Left ventricle myocardium inferior (tissue), 1 donor: Measurements from ENCODE around the gene MAB21L3. TPM values are rescaled to one million over a fixed set of nuclear protein-coding genes. Genes with fewer than 3 reads are reported as not detected.
A peak's percentile ranks its signal among the peaks of the same experiment; 100 is the strongest.

Experiments used
- DNase-seq: peaks from one replicate; pipeline ENCODE4 v3.0.0-alpha.2; 2020
- H3K27ac ChIP-seq: fragments of 200-600 bp; replicated peaks from 2 replicates; pipeline ENCODE4 v1.8.0; 2021
- H3K27me3 ChIP-seq: fragments of 200-600 bp; 2 replicates; pipeline ENCODE4 v1.8.0; 2021; ENCODE audit warnings: low read depth
- H3K36me3 ChIP-seq: fragments of 200-600 bp; 2 replicates; pipeline ENCODE4 v1.8.0; 2021
- H3K4me1 ChIP-seq: fragments of 200-600 bp; 2 replicates; pipeline ENCODE4 v1.8.0; 2021
- H3K4me3 ChIP-seq: fragments of 200-600 bp; 2 replicates; pipeline ENCODE4 v1.8.0; 2021; ENCODE audit warnings: mild to moderate bottlenecking, moderate library complexity
- H3K9me3 ChIP-seq: fragments of 200-600 bp; replicated peaks from 2 replicates; pipeline ENCODE4 v1.8.0; 2021
- CTCF ChIP-seq: fragments of 200-600 bp; IDR thresholded peaks from 2 replicates; pipeline ENCODE4 v1.8.0; 2021; ENCODE audit warnings: antibody characterized with exemption, mild to moderate bottlenecking, borderline replicate concordance
- intact Hi-C: fragments of 100-400 bp; cut with micrococcal nuclease; formaldehyde crosslinking; loops from one replicate; pipeline ENCODE4 v1.11.0; 2022
- total RNA-seq: library from RNA; stranded (reverse); fragmentation: NEBNext Ultra II Directional; extraction: Animal tissue kit (Norgen Biotek cat#: 25700); gene quantifications from one replicate; pipeline ENCODE4 v1.2.1, GENCODE V29; 2021
- donor health status: DM: no; HTN: yes; CAD: no; lungs with severe emphysema.

Gene MAB21L3
- total RNA-seq, 1 donor from 2014 or later = not detected

- Histone ChIP-seq H3K27ac (no peak overlapping the region), H3K4me3 (no peak overlapping the region), H3K9me3 (no peaks in the 10 kb centered on the region), H3K4me1 (no peaks in the 10 kb centered on the region), H3K27me3 (peaks cover 18% of the 10 kb centered on the region), H3K36me3 (no peaks in the 10 kb centered on the region)
- DNase-seq = no peak
- intact Hi-C loops = no loop called here
- no peak for TF ChIP-seq CTCF
Observed at GRCh38 chr1:116130356-116130755, 19.2 kb downstream of the MAB21L3 start.

GRCh38 chr1:116131170-116131569, 20.0 kb downstream of the MAB21L3 start:
- H3K27ac ChIP-seq = no peak overlapping the region
- intact Hi-C loops = no loop called here
- H3K4me1 ChIP-seq = no peaks in the 10 kb centered on the region

GRCh38 chr1:116131866-116132605, 20.8 kb downstream of the MAB21L3 start:
- no peak for DNase-seq
- TF ChIP-seq CTCF = no peak
- Histone ChIP-seq H3K36me3 (no peaks in the 10 kb centered on the region), H3K9me3 (no peaks in the 10 kb centered on the region), H3K27me3 (peaks cover 18% of the 10 kb centered on the region), H3K27ac (no peak overlapping the region), H3K4me3 (no peak overlapping the region), H3K4me1 (no peaks in the 10 kb centered on the region)
- intact Hi-C loops = no loop called here

More at GRCh38 chr1:116131170-116131569, 20.0 kb downstream of the MAB21L3 start:
- no peaks in the 10 kb centered on the region for H3K9me3 ChIP-seq
- no peaks in the 10 kb centered on the region for H3K36me3 ChIP-seq
- H3K4me3 ChIP-seq = no peak overlapping the region
- no peak for DNase-seq
- peaks cover 18% of the 10 kb centered on the region for H3K27me3 ChIP-seq
- no peak for TF ChIP-seq CTCF

GRCh38 chr1:116133696-116134475, 22.7 kb downstream of the MAB21L3 start:
- DNase-seq = no peak
- peak; percentile 37 for TF ChIP-seq CTCF
- H3K4me3 ChIP-seq = no peak overlapping the region
- no peak overlapping the region for H3K27ac ChIP-seq
- H3K9me3 ChIP-seq = peaks cover 3% of the 10 kb centered on the region
- intact Hi-C loops = no loop called here
- no peaks in the 10 kb centered on the region for H3K4me1 ChIP-seq
- H3K36me3 ChIP-seq = no peaks in the 10 kb centered on the region
- H3K27me3 ChIP-seq = peaks cover 18% of the 10 kb centered on the region

- intact Hi-C loops = no loop called here
- no peaks in the 10 kb centered on the region for H3K36me3 ChIP-seq
- no peak overlapping the region for H3K4me3 ChIP-seq
- peaks cover 13% of the 10 kb centered on the region for H3K27me3 ChIP-seq
- TF ChIP-seq CTCF = no peak
- no peak for DNase-seq
- peaks cover 3% of the 10 kb centered on the region for H3K9me3 ChIP-seq
- H3K27ac ChIP-seq = no peak overlapping the region
- peaks cover 3% of the 10 kb centered on the region for H3K4me1 ChIP-seq
Observed at GRCh38 chr1:116134476-116134773, 23.2 kb downstream of the MAB21L3 start.
